NOMO-1 treated with dmso at 0.1 percent for 144 hours (cell line): Measurements from ENCODE around the gene AKAP17A.
"Not testable (repeated sequence)": the region's sequence is repeated elsewhere in the genome, so short reads cannot be mapped to it uniquely, and the experiment has no call there.

ENCODE experiments used
- DNase-seq: peaks from one replicate; lab custom pipeline; 2025; ENCODE audit not compliant: unreplicated experiment; lab: John Stamatoyannopoulos, UW

Gene AKAP17A

DNA sequence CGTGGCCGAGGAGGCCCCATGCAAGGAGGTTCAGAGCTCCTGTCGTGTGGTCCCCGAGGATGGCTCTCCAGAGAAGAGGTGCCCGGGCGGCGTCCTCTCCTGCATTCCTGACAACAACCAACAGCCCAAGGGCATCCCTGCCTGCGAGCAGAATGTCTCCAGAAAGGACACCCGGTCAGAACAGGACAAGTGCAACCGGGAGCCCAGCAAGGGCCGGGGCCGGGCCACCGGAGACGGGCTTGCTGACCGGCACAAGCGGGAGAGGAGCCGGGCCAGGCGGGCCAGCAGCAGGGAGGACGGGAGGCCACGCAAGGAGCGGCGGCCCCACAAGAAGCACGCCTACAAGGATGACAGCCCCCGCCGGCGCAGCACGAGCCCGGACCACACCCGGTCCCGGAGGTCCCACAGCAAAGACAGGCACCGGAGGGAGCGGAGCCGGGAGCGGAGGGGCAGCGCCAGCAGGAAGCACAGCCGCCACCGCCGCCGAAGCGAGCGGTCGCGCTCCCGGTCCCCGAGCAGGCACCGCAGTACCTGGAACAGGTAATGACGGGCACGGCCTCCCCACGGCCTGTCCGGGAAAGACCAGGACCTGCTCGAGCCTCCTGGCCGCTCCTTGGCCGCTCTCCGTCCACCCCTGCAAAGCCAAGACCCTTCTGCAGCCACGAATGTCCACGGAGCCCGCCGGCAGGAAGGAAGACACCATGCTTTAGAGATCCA is 9.8 kb downstream of the AKAP17A start:
- DNase-seq, result no peak

DNA sequence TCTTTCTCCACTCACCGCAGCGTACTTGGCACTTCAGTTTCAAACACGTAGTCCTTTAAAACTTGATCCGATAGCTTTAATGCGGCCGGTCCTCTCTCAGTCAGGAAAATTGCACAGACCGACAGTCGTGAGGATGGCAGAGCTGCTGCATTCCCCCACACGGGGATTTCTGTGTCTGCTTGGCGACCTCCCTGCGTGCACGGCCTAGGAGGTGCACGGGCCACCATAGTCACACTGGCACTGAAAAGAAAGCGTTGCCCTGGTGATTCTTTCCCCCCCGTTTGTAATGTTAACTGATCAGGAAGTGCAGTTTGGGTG is 10.3 kb downstream of the AKAP17A start:
- DNase-seq, result no peak

DNA sequence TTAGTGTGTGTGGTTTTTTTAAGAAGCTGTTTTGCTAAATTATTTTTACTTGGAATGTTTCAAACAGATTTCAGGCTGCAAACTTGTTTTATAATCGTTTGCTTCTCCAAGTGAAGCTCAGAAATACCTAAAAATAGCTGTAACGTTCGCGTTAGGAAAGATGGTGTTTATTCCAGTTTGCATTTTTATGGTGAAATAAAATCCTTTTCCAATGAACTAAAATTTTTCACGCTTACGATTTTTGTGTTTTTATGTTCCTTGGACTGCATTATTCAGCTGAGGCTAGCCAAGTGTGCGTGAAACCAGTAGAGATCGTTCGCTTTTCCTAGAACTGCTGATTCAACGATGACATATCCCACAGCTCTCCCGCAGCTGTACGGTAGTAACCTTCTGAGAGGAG is 10.9 kb downstream of the AKAP17A start:
- DNase-seq, result no peak

DNA sequence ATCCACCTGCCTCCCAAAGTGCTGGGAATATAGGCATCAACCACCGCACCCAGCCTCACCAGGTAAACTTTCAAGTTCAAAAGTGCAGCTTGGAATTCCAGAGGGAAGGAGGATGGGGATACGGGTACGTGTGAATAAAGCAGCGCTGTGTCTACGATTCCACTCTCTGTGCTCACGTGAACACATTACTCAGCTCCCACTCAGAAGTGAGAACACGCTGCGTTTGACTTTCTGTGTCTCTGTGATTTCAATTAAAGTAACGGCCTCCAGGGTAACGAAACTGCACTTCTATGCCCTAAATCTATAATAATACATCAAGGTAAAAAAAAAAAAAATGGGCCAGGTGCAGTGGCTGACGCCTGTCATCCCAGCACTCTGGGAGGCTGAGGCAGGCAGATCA is 15.1 kb downstream of the AKAP17A start:
- no peak for DNase-seq

DNA sequence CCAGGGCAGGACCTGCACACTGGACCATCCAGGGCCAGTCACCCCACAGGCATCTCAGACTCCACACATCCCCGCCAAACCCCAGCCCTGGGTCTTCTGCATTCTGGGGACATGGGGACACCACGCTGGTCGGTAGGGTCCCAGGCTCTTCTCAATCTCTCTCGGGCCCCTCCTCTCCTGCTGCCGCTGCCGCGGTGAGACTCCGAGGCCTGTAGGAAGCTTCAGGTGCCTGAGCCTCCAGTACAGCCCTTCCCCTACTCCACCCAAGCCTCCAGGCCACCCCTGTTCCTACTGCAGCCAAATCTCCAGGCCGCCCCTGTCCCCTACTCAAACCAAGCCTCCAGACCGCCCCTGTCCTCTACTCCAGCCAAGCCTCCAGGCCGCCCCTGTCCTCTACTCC is 17.9 kb downstream of the AKAP17A start:
- no peak for DNase-seq

DNA sequence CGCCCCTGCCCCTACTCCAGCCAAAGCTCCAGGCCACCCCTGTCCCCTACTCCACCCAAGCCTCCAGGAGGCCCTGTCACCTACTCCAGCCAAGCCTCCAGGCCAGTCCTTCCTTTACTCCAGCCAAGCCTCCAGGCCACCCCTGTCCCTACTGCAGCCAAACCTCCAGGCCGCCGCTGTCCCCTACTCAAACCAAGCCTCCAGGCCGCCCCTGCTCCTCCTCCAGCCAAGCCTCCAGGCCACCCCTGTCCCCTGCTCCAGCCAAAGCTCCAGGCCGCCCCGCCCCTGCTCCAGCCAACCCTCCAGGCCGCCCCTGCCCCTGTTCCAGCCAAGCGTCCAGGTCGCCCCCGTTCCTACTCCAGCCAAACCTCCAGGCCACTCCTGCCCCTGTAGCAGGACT is 18.4 kb downstream of the AKAP17A start:
- DNase-seq, result no peak

DNA sequence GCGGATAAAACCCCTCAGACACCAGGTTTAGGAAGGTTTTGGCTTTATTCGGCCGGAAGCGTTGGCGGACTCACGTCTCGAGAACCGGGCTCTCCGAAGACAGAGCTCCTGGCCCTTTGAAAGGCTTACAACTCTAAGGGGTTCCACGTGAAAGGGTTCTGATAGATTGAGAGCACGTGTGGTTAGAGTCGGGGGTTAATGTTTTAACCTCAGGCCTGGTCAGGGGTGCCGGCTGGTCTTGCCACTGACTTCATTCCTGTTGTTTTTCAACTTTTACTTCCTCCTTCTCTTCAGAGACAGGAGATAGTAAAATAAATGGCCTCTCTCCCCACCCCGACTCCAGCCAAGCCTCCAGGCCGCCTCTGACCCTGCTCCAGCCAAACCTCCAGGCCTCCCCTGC is 18.8 kb downstream of the AKAP17A start:
- DNase-seq, result no peak

DNA sequence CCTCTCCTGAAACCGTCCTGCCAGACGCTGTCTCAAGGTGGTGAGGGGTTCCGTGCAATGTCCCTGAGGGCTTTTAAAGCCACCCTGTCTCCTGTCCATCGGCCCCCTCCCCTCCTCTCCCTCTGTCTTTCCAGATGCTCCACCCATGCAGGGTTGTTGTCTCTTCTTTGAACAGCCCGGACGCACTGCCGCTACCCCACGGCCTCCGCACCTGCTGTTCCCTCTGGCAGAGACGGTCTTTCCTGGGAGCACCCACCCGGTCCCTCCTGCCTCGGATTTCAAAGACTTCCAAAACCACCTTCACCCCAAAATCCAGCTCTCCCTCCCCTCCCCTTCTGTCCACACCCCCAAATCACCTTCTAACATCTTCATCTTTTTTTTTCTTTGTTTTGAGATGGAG is 19.3 kb downstream of the AKAP17A start:
- no peak for DNase-seq

DNA sequence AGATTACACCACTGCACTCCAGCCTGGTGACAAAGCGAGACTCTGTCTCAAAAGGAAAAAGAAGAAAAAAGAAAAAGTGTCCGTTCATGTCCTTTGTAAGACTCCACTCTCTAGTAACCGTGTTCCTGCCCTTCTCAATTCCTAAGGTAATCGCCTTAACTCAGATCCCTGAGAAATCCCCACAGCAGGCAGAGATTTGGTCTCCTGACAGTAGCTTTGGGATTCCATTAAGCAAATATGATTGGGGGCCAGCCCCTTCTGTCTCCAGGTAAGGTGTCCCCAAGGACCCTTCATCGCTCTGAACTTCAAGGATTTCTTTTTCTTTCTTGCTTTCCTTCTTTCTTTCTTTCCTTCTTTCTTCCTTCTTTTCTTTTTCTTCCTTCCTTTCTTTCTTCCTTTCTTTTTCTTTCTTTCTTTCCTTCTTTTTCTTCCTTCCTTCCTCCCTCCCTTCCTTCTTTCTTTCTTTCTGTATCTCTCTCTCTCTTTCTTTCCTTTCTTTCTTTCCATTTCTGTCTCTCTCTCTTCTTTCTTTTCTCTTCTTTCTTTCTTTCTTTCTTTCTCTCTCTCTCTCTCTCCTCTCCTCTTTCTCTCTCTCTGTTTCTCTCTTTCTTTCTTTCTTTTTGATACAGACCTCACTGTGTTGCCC is 21.4 kb downstream of the AKAP17A start:
- no peak for DNase-seq

DNA sequence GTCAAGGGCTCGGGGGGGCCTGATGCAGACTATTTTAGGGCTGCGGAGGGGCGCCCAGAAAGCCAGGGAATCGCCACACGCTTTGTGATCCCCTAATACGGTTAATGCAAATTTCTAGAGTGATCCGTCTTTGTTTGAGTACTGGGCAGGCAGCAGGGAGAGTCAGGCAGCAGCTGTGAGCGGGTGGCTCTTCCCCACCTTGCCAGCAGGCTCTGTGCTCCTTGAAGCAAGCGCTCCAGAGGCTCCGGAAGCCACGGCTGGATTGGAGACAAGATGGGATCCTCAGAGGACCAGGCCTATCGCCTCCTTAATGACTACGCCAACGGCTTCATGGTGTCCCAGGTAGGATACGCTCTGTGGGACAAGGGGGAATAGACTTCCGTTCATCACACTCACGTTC is 23.5 kb downstream of the AKAP17A start, which contains the start of gene ASMT:
Gene ASMT, plus strand, starts transcription at position 133 of the 400 bp plus-strand sequence. Its CDS starts 141 bp downstream, at position 274.
- no peak for DNase-seq

DNA sequence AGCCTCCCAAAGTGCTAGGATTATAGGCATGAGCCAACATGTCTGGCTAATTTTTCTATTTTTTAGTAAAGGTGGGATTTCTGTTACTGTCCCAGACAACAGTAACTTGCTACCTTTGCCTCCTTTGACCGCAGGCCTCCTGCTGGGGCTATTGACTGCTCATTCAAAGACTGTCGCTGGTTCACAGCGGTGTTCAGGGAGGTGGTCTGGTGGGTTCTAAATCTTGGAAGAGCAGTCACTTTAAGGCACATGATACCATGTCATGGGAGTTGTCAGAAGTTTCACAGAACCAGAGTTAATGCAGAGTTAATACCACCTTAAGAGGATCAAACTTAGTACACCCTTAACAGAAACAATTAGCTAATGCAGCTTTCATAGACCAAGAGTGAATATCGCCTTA is 27.3 kb downstream of the AKAP17A start:
- DNase-seq, result no peak

DNA sequence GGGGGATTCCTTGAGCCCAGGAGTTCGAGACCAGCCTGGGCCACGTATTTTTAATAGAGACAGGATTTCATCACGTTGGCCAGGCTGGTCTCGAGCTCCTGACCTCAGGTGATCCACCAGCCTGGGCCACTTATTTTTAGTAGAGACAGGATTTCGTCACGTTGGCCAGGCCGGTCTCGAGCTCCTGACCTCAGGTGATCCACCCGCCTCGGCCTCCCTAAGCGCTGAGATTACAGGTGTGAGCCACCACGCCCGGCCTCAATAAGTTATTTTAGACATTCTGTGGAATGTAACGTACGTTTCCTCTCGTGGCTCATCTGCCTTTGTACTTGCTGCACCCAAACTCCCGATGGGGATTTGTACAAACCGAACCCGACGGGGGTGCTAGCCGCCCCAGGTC is 32.3 kb downstream of the AKAP17A start:
- DNase-seq, result no peak

DNA sequence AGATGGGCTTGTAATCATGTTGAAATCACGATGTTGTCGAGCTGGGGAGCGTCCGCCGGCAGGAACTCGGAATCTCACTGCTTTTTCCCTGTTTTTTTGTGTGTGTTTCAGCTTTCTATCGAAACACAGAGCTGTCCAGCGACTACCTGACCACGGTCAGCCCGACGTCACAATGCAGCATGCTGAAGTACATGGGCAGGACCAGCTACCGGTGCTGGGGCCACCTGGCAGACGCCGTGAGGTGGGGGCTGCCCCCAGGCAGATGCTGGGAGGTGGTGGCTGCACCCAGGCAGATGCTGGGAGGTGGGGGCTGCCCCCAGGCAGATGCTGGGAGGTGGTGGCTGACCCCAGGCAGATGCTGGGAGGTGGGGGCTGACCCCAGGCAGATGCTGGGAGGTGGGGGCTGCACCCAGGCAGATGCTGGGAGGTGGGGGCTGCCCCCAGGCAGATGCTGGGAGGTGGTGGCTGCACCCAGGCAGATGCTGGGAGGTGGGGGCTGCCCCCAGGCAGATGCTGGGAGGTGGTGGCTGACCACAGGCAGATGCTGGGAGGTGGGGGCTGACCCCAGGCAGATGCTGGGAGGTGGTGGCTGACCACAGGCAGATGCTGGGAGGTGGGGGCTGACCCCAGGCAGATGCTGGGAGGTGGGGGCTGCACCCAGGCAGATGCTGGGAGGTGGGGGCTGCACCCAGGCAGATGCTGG is 32.9 kb downstream of the AKAP17A start:
- DNase-seq, result not testable (repeated sequence)

DNA sequence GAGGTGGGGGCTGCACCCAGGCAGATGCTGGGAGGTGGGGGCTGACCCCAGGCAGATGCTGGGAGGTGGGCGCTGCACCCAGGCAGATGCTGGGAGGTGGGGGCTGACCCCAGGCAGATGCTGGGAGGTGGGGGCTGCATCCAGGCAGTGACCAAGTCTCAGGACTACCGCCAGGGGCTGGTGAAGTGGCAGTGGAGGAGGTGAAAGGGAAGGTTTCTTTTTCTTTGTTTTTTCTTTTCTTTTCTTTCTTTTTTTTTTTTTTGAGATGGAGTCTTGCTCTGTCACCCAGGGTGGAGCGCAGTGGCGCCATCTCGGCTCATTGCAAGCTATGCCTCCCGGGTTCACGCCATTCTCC is 33.4 kb downstream of the AKAP17A start:
- not testable (repeated sequence) for DNase-seq

DNA sequence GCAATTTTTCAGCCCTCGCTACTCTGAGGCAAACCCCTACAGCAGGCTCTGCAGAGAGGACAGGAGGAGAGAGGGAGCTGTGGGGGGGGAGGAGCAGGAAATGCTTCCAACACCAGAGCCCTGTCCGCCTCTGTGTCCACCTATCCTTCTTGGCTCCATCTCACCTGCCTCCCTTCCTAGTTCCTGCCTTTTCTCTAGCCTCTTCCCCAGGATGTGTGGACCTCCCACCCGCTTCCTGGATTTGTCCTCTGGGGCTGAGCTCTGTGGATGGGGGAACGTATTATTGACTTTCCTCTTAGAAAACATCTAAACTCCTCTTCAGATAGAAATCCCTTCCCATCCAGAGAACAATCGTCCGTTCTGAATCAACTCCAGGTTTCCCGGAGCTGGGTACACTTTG is 37.8 kb downstream of the AKAP17A start:
- DNase-seq, result no peak

DNA sequence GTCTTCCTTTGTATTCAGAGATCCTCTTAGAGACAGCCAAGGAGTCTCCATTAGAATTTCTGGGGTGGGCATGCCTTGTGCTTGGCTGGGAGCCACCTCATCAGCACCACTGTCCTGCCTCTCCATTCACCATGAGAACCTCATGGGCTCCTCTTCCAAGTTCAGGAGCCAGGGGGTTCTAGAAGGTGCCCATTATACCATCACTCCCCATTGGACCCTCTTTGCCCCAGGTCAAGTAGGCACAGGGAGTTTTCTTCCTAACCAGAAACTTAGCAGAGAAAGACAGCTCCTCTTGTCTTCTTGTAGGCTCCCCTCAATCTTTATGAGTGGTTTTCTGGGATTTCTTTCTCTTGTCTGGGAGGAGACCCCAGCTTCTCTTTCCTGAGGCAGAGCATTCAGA is 54.6 kb downstream of the AKAP17A start:
- DNase-seq, result no peak

DNA sequence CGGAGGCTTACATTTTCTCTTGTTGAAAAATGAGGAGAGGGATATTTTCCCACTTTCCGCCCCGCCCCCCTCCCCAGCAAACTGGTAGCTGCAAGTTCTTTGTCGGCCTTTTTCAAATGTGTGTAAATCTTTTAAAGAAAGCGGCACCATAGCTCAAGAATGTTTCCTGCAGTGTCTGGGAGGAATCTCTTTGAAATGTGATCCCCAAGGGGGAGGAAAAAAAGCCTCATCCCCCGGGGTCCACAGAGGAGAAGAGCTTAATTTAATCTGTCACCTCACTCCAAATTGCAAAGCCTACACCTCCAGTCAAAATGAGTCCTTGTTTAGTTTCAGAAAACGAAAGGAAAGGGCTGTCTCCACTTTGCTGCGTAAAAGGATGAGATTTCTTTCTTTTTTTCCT is 58.2 kb downstream of the AKAP17A start:
- no peak for DNase-seq
